GM13976 (cell line): ENCODE measurements around the gene MTUS2.

Experiments
- DNase-seq: peaks from one replicate; pipeline ENCODE4 v3.0.0; 2012; ENCODE audit warnings: low spot score
- in situ Hi-C: fragments of 300-500 bp; cut with MboI; formaldehyde crosslinking; loops from one replicate; pipeline ENCODE4 v1.12.0; 2022; ENCODE audit warnings: low sequenced_read_pairs, mixed read lengths, inconsistent platforms; ENCODE audit not compliant: unreplicated experiment
- TF ChIP-seq, protein P1 (sequence below): IDR thresholded peaks from 2 replicates; pipeline ENCODE4 v1.5.1; 2012; ENCODE audit warnings: borderline replicate concordance, mild to moderate bottlenecking; ENCODE audit not compliant: insufficient read depth; ENCODE audit errors: extremely low read depth, missing control alignments, control extremely low read depth

Gene MTUS2

DNA sequence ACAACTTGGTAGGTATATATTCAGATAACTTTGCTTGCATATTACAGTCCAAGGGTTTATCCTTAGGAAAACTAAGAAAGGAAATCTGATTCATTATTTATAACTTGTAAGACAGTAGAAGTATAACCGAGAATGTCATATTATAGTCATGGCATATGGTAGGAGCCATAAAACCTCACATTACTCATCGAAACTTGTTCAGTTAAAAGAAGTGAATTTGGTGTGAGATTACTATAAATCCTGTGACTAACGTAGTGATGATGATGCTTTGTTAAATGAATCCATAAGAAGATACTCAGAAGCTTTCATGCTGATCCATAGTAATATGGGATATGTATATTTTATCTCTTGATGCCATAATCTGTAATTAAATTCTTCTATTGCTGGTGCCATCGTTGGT is 57.3 kb downstream of the MTUS2 start:
- TF ChIP-seq, protein P1, sequence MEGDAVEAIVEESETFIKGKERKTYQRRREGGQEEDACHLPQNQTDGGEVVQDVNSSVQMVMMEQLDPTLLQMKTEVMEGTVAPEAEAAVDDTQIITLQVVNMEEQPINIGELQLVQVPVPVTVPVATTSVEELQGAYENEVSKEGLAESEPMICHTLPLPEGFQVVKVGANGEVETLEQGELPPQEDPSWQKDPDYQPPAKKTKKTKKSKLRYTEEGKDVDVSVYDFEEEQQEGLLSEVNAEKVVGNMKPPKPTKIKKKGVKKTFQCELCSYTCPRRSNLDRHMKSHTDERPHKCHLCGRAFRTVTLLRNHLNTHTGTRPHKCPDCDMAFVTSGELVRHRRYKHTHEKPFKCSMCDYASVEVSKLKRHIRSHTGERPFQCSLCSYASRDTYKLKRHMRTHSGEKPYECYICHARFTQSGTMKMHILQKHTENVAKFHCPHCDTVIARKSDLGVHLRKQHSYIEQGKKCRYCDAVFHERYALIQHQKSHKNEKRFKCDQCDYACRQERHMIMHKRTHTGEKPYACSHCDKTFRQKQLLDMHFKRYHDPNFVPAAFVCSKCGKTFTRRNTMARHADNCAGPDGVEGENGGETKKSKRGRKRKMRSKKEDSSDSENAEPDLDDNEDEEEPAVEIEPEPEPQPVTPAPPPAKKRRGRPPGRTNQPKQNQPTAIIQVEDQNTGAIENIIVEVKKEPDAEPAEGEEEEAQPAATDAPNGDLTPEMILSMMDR = no peak
- no peak for DNase-seq
- in situ Hi-C loops = no loop called here

DNA sequence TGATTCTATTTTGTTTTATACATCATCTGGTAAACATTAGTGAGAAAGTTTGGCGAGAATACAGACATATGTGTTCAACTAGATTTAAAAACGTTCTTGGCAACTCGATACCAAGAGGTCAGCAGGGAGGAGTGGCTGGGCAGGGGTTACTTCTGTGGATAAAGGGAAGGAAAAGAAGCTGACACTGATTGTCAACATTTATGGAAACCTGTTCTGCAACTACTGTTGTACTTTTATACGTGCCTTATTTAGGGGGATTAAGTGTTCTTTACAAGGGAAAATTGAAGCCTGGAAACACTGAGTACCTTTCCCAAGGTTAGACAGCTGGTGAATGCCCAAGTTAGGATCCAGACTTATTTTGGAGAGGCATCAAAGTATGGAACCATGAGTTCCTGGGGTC is 65.0 kb downstream of the MTUS2 start:
- in situ Hi-C loops = no loop called here
- no peak for DNase-seq
- TF ChIP-seq, protein P1 = no peak

DNA sequence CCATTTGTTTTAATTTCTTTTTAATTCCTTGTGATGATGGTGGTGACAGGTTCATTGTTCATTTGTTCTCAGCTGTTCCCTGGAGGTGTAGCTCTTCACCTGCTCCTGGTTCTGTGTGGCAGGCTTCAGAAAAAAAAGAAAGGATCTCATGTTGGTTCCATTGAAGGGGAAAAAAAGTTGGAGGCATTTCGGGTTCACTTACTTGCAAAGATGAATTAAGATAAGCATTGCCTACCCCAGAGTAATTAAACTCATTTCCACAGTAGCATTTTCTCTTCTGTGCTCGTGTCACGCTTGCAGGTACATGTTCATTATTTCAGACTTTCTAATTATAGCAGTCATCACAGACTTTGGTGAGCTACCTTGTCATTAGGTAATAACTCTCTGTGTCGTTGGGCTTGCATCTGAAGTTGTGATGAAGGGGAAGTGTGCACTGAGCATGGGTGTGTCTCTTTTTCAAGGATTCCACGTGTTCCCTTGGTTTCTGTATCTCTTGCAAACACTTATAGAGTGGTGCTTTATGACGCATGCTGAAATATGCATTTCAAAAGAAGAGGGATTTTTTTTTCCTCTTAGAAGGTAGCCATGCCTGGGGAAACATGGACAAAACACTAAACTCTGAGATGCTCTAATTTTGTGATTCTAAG is 69.1 kb downstream of the MTUS2 start:
- TF ChIP-seq, protein P1 = no peak
- in situ Hi-C loops = no loop called here
- no peak for DNase-seq

DNA sequence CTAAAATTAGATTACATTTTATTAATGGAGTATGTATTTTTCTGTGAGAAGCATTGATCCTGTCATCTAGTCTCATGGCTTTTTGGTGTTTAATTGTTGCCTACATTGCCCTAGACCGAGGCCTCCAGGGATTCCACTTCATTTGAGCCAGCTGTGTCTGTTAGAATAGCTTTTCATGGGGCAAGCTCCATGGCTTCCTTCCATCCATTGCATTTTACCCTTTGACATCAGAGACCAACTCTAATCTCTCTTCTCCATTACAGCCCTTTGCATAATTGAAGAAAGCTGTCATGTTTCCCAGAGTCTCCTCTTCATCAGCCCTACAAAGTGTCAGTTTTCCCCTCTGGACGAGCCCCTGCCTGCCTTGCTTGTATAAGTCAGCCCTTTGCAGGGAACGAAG is 70.6 kb downstream of the MTUS2 start:
- TF ChIP-seq, protein P1 = no peak
- in situ Hi-C loops = no loop called here
- no peak for DNase-seq

DNA sequence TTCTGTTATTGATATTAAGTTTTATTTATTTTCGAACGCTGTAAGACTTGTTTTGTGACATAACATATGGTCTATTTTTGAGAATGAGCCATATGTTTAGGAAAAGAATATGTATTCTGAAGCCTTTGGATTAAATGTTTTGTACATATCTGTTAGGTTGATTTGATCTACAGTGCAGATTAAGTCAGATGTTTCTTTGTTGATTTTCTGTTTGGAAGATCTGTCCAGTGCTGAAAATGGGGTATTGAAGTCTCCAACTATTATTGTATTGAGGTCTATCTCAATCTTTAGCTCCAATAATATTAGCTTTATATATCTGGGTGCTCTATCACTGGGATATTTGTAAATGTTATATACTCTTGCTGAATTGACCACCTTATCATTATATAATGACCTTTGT is 97.9 kb downstream of the MTUS2 start:
- TF ChIP-seq, protein P1 = no peak
- in situ Hi-C loops = no loop called here

DNA sequence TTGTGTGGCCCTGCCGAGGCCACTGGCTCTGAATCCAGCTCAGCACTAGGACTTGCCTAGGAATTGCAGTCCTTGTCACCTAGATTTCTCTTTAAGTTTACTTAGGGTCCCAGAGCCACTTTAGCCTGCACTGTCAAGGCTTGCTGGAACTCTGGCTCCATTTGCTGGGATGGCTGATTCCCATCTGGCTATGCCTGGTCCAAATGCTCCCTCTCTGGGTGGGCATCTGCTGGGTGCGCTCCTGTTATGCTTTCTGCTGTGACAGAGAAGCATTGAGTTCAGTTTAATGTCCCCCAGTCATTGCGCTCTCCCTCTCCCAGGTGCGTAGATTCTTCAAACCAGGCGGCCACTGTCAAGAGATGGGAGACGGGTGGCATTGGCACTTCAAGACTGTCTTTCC is 102.2 kb downstream of the MTUS2 start:
- in situ Hi-C loops = no loop called here
- TF ChIP-seq, protein P1 = no peak
- no peak for DNase-seq

More for the DNA sequence above, 97.9 kb downstream of the MTUS2 start:
- no peak for DNase-seq

DNA sequence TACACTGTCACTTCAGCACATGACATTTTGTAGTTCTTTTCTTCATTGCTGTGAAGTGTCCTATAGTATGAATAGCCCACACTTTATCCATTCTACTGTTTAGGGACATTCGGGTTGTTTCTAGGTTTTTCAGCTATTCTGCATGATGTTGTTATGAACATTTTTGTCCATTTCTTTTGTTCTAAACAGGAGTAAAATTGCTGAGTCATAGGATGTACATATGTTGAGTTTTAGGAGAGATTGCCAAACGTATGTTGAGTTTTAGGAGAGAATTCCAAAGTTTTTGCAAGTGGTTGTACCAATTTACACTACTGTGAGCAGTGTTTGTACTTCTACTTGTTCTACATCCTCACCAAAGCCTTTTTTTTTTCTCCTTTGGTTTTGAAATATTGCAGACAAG is 115.0 kb downstream of the MTUS2 start:
- DNase-seq = no peak
- in situ Hi-C loops = no loop called here
- TF ChIP-seq, protein P1 = no peak
